ENCODE results near the gene DNASE2. TPM values are rescaled to one million over a fixed set of nuclear protein-coding genes. Genes with fewer than 3 reads are reported as not detected.

Gene DNASE2
- total RNA-seq, 2 donors from 2014 or later: 6.9 to 28.3 TPM

DNA sequence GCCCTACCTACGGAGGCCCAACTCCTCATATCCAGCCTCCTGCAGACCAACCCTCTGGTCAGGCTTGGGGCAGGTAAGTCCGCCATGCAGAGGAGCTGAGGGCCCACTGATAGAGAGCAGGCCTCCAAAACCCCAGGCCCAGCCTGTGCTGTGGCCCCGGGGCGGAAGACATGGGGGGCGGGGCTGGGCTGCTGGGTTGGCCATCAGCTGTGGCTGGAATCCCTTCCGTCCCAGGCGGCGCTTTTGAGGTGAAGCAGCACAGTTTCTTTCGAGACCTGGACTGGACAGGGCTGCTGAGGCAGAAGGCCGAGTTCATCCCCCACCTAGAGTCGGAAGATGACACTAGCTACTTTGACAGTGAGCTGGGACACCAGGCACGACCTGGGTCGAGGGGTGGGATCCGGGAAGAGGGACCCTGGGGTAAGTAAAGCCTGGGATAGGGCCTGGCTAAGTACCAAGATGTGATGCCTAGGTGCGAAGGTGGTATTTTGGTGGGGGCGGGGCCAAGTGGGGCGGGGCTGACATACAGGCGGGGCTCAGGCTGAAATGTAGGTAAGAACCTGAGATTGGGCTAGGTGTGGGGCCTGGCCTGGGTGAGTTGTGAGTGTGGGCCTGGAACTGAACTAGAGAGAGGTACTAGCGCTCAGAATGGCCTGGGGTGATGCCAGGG, 15.4 kb downstream of the DNASE2 start:
- Histone ChIP-seq H3K4me3 (no peak overlapping the region), H3K9me3 (no peaks in the 10 kb centered on the region), H3K27me3 (no peaks in the 10 kb centered on the region), H3K36me3 (replicated peaks in 1 of 2; ENCODE audit: insufficient read depth in 1 of 2, low read depth in 2 of 2) (no peaks in the 10 kb centered on the region), H3K27ac (no peak overlapping the region), H3K4me1 (peaks cover 10% of the 10 kb centered on the region)
- DNase-seq: no peak
- intact Hi-C loops (cut with DNase I): no loop called here
- ATAC-seq: no peak
- WGBS, 2 donors: 85 to 88% methylated on average over 9 to 19 of the region's 19 CpGs
- TF ChIP-seq, protein P1, sequence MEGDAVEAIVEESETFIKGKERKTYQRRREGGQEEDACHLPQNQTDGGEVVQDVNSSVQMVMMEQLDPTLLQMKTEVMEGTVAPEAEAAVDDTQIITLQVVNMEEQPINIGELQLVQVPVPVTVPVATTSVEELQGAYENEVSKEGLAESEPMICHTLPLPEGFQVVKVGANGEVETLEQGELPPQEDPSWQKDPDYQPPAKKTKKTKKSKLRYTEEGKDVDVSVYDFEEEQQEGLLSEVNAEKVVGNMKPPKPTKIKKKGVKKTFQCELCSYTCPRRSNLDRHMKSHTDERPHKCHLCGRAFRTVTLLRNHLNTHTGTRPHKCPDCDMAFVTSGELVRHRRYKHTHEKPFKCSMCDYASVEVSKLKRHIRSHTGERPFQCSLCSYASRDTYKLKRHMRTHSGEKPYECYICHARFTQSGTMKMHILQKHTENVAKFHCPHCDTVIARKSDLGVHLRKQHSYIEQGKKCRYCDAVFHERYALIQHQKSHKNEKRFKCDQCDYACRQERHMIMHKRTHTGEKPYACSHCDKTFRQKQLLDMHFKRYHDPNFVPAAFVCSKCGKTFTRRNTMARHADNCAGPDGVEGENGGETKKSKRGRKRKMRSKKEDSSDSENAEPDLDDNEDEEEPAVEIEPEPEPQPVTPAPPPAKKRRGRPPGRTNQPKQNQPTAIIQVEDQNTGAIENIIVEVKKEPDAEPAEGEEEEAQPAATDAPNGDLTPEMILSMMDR (IDR thresholded peaks at IDR 0.05): no peak
- TF ChIP-seq POLR2A (IDR thresholded peaks at IDR 0.05): no peak

DNA sequence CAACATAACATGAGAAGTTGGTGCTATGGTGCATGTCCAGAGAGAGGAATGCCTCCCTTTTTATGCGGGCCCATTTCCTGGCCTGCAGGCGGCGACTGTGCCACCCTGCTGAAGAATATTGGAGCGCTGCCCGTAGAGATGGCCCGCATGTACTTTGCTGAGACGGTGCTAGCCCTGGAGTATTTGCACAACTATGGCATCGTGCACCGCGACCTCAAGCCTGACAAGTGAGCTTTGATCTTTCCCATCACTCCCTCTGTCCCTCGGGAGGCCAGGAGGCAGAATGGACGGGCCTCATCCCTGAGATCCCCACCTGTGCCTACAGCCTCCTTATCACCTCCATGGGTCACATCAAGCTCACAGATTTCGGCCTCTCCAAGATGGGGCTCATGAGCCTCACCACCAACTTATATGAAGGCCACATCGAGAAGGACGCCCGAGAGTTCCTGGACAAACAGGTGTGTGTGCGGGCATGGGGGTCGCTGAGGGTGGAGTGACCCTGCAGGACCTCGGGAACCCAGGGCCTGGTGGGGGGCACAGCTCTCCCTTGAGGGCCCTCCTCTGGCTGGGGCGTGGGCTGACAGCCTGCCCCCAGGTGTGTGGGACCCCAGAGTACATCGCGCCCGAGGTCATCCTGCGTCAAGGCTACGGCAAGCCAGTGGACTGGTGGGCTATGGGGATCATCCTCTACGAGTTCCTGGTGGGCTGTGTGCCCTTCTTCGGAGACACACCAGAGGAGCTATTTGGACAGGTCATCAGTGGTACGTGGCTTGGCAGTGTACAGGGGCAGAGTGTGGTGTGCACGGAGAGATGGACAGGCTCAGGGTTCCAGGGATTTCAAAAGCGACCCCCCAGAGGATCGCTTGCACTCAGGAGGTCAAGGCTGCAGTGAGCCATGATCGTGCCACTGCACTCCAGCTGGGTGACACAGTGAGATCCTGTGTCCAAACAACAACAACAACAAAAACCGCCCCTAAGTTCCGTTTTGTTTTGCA, 16.2 kb downstream of the DNASE2 start:
- Histone ChIP-seq H3K4me1 (peaks cover 10% of the 10 kb centered on the region), H3K36me3 (replicated peaks in 1 of 2; ENCODE audit: insufficient read depth in 1 of 2, low read depth in 2 of 2) (no peaks in the 10 kb centered on the region), H3K9me3 (no peaks in the 10 kb centered on the region), H3K27ac (no peak overlapping the region), H3K4me3 (no peak overlapping the region), H3K27me3 (no peaks in the 10 kb centered on the region)
- ATAC-seq (peak; percentile 51), DNase-seq (peak; percentile 49 to 61 (median 60))
- 61 to 70% methylated on average over 14 to 33 of the region's 34 CpGs for WGBS, 2 donors
- intact Hi-C loops (cut with DNase I): no loop called here
- TF ChIP-seq POLR2A (IDR thresholded peaks at IDR 0.05): no peak
- TF ChIP-seq, protein P1 (IDR thresholded peaks at IDR 0.05): peak in 5 of 7 experiments; percentile 26 to 54 (median 48)

DNA sequence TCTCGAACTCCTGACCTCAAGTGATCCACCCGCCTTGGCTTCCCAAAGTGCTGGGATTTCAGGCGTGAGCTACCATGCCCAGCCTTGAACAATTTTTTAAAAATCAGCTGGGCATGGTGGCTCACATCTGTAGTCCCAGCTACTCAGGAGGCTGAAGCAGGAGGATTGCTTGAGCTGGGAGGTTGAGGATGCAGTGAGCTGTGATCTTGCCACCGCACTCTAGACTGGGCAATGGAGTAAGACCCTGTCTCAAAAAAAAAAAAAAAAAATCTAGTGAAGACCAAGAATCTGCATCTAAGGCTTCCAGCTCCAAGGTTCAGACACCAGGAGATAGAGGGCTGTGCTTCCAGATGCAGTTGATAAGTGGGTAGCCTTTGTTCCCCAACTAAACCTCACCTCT, 17.1 kb downstream of the DNASE2 start:
- H3K4me3 ChIP-seq: no peak overlapping the region
- H3K9me3 ChIP-seq: no peaks in the 10 kb centered on the region
- DNase-seq (no peak), ATAC-seq (no peak)
- no peaks in the 10 kb centered on the region for H3K27me3 ChIP-seq
- TF ChIP-seq POLR2A (IDR thresholded peaks at IDR 0.05): no peak
- TF ChIP-seq, protein P1 (IDR thresholded peaks at IDR 0.05): no peak
- intact Hi-C loops (cut with DNase I): no loop called here
- no peak overlapping the region for H3K27ac ChIP-seq
- H3K4me1 ChIP-seq: peaks cover 10% of the 10 kb centered on the region
- 75 to 100% methylated on average over 1 to 4 of the region's 4 CpGs for WGBS, 2 donors
- no peaks in the 10 kb centered on the region for H3K36me3 ChIP-seq (replicated peaks in 1 of 2; ENCODE audit: insufficient read depth in 1 of 2, low read depth in 2 of 2)

DNA sequence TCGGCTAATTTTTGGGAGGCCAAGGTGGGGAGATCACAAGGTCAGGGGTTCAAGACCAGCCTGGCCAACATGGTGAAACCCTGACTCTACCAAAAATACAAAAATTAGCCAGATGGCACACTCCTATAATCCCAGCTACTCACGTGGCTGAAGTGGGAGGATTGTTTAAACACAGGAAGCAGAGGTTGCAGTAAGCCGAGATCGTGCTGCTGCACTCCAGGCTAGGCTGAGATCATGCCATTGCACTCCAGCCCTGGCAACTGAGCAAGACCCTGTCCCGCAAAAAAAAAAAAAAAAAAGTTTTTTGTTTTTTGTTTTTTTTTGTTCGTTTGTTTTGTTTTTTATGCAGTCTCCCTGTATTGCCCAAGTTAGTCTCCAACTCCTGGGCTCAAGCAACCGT, 21.7 kb downstream of the DNASE2 start:
- TF ChIP-seq POLR2A (IDR thresholded peaks at IDR 0.05): no peak
- TF ChIP-seq, protein P1 (IDR thresholded peaks at IDR 0.05): no peak
- Histone ChIP-seq H3K9me3 (no peaks in the 10 kb centered on the region), H3K4me1 (no peaks in the 10 kb centered on the region), H3K36me3 (replicated peaks in 1 of 2; ENCODE audit: insufficient read depth in 1 of 2, low read depth in 2 of 2) (no peaks in the 10 kb centered on the region), H3K4me3 (no peak overlapping the region), H3K27ac (no peak overlapping the region), H3K27me3 (no peaks in the 10 kb centered on the region)
- 44 to 57% methylated on average over 7 of the region's 7 CpGs for WGBS, 2 donors
- DNase-seq: no peak
- ATAC-seq: no peak
- intact Hi-C loops (cut with DNase I): no loop called here

Measured in body of pancreas (tissue), 4 donors.